Stimulated activated memory B cell treated with anti-CD40 and anti-IgM and Interleukin-4, amounts not matched to agents 10 μg/mL and 1 μg/mL and 100 μg/mL, for 72 hours (primary cell): ENCODE results near the gene KAT7.
"Not testable (repeated sequence)": the region's sequence is repeated elsewhere in the genome, so short reads cannot be mapped to it uniquely, and the experiment has no call there.

Experiments
- ATAC-seq: fragments of 150-1000 bp; cut with Tn5 transposase; 2 replicates; pipeline ENCODE4 v1.10.0; 2021
- H3K27ac Mint-ChIP-seq: one replicate; pipeline ENCODE4 v1.8.0; 2022; ENCODE audit warnings: mild to moderate bottlenecking, mixed read lengths
- H3K27me3 Mint-ChIP-seq: one replicate; pipeline ENCODE4 v1.8.0; 2022; ENCODE audit warnings: mixed read lengths
- H3K36me3 Mint-ChIP-seq: one replicate; pipeline ENCODE4 v1.8.0; 2022; ENCODE audit warnings: mixed read lengths
- H3K4me1 Mint-ChIP-seq: one replicate; pipeline ENCODE4 v1.8.0; 2022; ENCODE audit warnings: mixed read lengths
- H3K4me3 Mint-ChIP-seq: one replicate; pipeline ENCODE4 v1.8.0; 2022; ENCODE audit warnings: mild to moderate bottlenecking, moderate library complexity, mixed read lengths
- H3K9me3 Mint-ChIP-seq: one replicate; pipeline ENCODE4 v1.8.0; 2022; ENCODE audit warnings: mixed read lengths

The KAT7 gene

GRCh38 chr17:49755663-49756283 lies 32.7 kb upstream of the KAT7 start:
- no peak for ATAC-seq
- H3K27ac Mint-ChIP-seq, result peak overlapping the region; percentile 81
- H3K4me1 Mint-ChIP-seq, result peaks cover 76% of the 10 kb centered on the region
- H3K4me3 Mint-ChIP-seq, result no peak overlapping the region
- no peaks in the 10 kb centered on the region for H3K27me3 Mint-ChIP-seq
- no peaks in the 10 kb centered on the region for H3K9me3 Mint-ChIP-seq
- peaks cover 13% of the 10 kb centered on the region for H3K36me3 Mint-ChIP-seq

- Mint-ChIP-seq H3K4me3 (no peak overlapping the region), H3K9me3 (no peaks in the 10 kb centered on the region), H3K27ac (peak overlapping the region; percentile 81), H3K4me1 (peaks cover 84% of the 10 kb centered on the region), H3K27me3 (no peaks in the 10 kb centered on the region), H3K36me3 (peaks cover 13% of the 10 kb centered on the region)
- no peak for ATAC-seq
Observed at GRCh38 chr17:49756323-49757150, 31.9 kb upstream of the KAT7 start.

DNA sequence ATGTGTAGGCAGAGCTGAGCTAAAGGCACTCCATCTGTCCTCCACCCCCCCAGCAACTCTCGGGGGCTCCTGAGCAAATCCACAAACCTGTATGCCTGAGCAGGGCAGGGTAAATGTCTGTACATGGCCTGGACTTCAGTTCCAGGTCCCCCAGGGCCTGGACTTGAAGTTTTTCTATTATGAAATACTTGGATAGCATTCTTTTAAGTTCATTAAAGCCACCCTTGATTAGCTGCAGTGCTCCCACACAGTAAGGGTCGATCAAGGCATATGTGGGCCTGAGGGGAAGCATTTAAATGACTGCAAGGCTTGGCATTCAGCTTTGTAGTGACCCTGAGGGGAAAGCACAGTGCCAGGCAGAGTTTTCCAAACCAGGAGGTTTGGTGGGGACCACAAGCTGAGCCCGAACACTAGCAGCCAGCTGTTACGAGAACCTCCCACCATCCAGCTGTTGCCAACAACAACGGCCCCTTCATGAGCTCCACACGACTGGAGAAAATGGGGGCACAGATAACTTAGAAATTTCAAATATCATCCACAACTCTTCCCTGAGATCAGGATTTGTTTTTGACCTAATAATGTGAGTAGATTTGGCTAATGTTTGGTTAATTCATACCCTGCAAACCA lies 31.2 kb upstream of the KAT7 start:
- no peak for ATAC-seq
- peak overlapping the region; percentile 81 for H3K27ac Mint-ChIP-seq
- H3K9me3 Mint-ChIP-seq, result no peaks in the 10 kb centered on the region
- H3K36me3 Mint-ChIP-seq, result peaks cover 13% of the 10 kb centered on the region
- no peak overlapping the region for H3K4me3 Mint-ChIP-seq
- H3K27me3 Mint-ChIP-seq, result no peaks in the 10 kb centered on the region
- peaks cover 88% of the 10 kb centered on the region for H3K4me1 Mint-ChIP-seq

- peaks cover 13% of the 10 kb centered on the region for H3K36me3 Mint-ChIP-seq
- H3K4me3 Mint-ChIP-seq, result not testable (repeated sequence)
Observed at GRCh38 chr17:49758464-49759010, 29.9 kb upstream of the KAT7 start.

GRCh38 chr17:49759203-49759602 lies 29.3 kb upstream of the KAT7 start:
- Mint-ChIP-seq H3K36me3 (peaks cover 13% of the 10 kb centered on the region), H3K4me3 (no peak overlapping the region), H3K4me1 (peaks cover 82% of the 10 kb centered on the region), H3K27me3 (no peaks in the 10 kb centered on the region), H3K27ac (peak overlapping the region; percentile 63), H3K9me3 (no peaks in the 10 kb centered on the region)
- no peak for ATAC-seq

More at GRCh38 chr17:49758464-49759010, 29.9 kb upstream of the KAT7 start:
- not testable (repeated sequence) for H3K9me3 Mint-ChIP-seq, H3K27me3 Mint-ChIP-seq, ATAC-seq
- Mint-ChIP-seq H3K27ac (peak overlapping the region; percentile 12), H3K4me1 (peaks cover 88% of the 10 kb centered on the region)

DNA sequence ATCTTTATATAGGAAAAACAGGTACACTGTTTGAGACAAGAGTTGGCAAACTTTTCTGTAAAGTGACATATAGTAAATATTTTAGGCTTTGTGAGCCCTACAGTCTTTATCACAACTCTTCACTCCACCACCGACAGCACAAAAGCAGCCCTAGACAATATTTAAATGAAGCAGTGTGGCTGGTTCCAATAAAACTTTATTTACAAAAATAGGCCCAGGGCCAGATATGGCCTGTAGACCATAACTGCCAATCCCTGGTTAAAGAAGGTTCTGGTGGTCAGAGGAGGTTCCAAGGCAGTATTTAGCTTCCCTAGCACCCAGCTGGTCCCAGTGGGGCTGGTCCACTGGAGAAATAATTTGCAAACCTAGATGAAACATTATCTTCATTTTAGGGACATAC lies 28.2 kb upstream of the KAT7 start:
- Mint-ChIP-seq H3K27me3 (no peaks in the 10 kb centered on the region), H3K36me3 (peaks cover 12% of the 10 kb centered on the region), H3K9me3 (no peaks in the 10 kb centered on the region), H3K27ac (peak overlapping the region; percentile 63), H3K4me3 (no peak overlapping the region), H3K4me1 (peaks cover 82% of the 10 kb centered on the region)
- no peak for ATAC-seq

DNA sequence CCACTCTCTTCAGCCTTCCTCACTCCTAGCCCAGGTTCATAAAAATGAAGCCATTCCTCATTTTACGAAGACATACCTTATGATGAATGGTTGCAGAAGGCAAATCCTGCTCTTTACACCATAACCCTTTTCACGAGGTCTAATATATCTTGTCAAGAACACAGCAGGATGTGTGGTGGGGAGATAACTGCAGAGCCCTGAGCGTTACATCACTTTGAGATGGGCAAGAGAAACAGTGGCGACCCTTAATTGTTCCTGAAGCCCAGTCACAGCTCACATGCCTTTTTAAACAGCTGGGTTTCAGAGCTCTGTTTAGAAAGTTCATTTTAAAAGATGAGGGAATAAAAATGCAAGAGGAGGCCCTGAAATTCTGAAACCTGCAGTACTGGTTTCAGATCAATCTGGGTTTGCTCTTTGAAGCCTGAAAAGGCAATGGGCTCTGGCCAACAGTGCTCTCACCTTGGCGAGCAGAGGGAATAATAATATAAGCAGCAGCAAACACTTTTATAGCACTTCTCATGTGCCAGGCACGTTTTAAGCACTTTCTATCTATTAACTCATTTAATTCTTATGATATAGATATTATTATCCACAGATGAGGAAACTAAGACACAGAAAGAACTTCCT lies 27.4 kb upstream of the KAT7 start:
- no peak for ATAC-seq
- Mint-ChIP-seq H3K36me3 (peaks cover 6% of the 10 kb centered on the region), H3K27me3 (no peaks in the 10 kb centered on the region), H3K9me3 (peaks cover 2% of the 10 kb centered on the region), H3K4me3 (no peak overlapping the region), H3K4me1 (peaks cover 75% of the 10 kb centered on the region), H3K27ac (peak overlapping the region; percentile 63)

DNA sequence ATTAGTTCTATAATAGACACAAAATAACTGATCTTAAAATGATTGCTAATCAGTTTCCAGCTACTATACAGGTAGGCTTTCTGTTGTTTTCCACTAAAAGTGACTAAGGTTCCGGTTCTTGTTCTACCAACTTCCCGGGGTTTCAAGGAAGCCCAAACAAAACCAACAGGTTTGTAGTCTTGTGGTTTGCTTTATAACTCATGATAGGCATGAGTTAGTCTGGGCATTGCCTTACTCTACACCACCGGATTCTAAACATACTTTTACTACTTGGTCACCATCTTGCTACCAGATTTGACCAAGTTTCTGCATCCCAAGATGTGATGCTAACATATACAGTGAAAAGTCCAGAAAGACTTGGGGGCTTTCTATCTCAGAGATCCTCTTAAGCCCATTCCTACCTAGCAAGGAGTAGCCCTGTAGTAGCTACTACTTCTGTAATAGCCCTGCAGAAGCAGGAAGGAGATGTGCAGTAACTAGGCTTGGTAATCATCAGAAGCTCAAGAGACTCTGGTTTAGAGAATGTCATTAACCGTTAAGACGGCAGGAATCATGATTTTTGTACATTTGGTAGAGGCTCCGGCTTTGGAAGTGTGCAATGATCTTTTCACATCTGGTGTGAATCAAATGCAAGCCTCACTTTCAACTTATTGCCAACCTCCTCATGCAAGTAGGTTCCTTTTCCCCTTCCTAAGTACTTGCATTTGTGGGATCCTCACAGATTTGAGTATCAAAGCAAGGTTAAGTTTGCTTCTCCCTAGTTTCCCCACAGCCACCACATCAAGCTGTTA lies 26.1 kb upstream of the KAT7 start:
- Mint-ChIP-seq H3K4me1 (peaks cover 62% of the 10 kb centered on the region), H3K4me3 (peak overlapping the region; percentile 92), H3K9me3 (peaks cover 2% of the 10 kb centered on the region), H3K36me3 (peaks cover 6% of the 10 kb centered on the region), H3K27me3 (no peaks in the 10 kb centered on the region), H3K27ac (peak overlapping the region; percentile 84)
- ATAC-seq, result no peak

DNA sequence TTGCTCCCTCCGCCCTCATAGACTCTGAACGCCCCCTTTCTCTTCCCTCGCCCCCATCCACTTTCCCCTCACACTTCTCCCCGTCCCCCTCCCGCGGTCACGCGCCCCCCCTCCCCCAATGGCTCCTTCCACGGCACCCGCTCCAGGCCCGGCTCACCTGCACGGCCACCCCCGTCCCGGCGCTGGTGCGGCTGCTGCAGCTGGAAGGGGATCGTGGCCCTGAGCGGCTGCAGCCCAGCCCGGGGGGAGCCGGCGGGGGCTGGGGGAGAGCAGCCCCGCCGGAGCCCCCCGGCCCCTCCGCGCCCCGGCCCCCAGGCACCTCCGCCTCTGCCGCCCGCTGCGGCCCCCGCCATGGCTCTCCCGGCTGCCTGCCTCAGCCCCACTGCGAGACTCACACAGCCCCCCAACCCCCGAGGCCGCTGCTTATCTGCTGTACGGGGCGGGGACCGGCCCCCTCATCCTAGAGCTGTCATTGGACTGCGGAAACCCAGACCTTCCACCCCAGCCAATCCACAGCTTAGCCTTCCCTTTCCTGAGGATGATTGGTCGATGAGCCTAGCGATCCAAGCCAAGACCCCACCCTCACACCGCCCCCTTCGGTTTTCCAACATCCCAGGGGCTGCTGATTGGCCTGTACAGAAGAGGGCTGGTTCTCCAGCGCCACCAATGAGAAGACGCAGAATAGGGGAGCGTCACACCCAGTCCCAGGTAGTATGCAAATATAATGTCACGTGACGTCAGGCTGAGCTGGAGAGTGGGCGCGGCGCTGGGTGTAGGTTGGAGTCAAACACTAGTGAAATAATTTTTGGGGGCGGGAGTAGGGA lies 24.5 kb upstream of the KAT7 start, which contains the start of gene FAM117A:
TSS of gene FAM117A (minus strand) at position 397 of the 824 bp plus-strand sequence. CDS start at position 353, 44 bp downstream.
- Mint-ChIP-seq H3K36me3 (peaks cover 6% of the 10 kb centered on the region), H3K27ac (peak within 1 kb of the TSS; percentile 84), H3K4me1 (peaks cover 58% of the 10 kb centered on the region), H3K9me3 (peaks cover 2% of the 10 kb centered on the region), H3K4me3 (peak within 1 kb of the TSS; percentile 92), H3K27me3 (no peaks in the 10 kb centered on the region)
- ATAC-seq, result peak; percentile 98

DNA sequence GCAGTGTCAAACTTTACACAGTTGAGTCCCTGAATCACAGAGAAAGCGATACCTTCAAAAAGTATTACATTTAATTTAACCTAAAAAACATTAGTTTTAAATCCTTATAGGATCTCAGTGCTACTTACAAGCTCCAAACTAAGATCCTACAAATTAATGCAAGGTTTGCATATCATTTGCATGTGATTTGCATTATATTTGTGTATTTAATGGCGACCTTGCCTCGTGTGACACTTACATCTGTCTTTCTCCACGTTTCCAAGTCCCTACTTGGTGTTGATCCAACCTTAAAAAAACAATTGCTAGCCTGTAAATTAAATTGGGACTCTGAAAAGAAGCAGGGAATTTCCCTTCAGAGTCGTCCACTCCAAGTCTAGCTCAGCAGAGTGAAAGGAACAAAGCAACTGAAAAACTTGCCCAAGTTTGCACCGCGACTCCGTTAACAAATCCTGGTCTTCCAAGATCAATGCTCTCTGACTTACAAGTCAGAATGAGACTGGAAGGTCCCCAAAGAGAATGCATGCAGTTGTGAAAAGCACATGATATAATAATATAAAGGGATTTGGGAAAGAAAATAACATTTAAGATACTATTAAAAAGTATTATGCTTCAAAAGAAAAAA lies 23.8 kb upstream of the KAT7 start:
- peak overlapping the region; percentile 84 for H3K27ac Mint-ChIP-seq
- H3K4me3 Mint-ChIP-seq, result peak overlapping the region; percentile 92
- peaks cover 4% of the 10 kb centered on the region for H3K36me3 Mint-ChIP-seq
- H3K9me3 Mint-ChIP-seq, result peaks cover 2% of the 10 kb centered on the region
- H3K27me3 Mint-ChIP-seq, result no peaks in the 10 kb centered on the region
- no peak for ATAC-seq
- peaks cover 51% of the 10 kb centered on the region for H3K4me1 Mint-ChIP-seq

DNA sequence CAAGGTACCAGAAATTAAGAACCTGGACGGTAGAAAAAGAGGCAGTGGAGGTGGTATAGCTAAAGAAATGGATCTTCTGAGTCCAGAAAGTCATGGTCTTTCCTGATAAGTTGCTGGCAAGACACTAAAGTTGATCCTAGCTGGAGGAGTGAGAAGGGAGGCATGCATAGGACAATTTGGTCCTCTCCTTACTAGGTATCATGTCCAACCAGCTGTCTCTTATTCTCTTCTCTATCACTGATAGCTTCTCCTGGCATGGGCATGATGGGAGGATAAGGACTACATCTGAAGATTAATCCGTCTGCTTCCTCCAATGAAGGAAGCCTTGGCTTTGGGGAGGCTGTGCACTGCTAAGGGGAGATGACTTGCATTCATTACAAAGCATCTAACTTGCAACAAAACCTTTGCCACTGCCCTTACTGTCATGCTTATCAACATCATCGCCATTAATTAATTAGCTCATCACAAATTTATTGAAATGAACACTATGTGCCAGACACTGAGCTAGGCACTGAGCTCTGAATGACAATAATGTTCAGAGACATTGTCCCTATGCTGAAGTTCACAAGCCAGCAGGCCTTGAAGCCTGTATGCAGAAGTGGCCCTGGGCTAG lies 21.5 kb upstream of the KAT7 start:
- no peak overlapping the region for H3K27ac Mint-ChIP-seq
- peaks cover 2% of the 10 kb centered on the region for H3K9me3 Mint-ChIP-seq
- H3K27me3 Mint-ChIP-seq, result no peaks in the 10 kb centered on the region
- no peak for ATAC-seq
- H3K36me3 Mint-ChIP-seq, result no peaks in the 10 kb centered on the region
- no peak overlapping the region for H3K4me3 Mint-ChIP-seq
- peaks cover 27% of the 10 kb centered on the region for H3K4me1 Mint-ChIP-seq

- no peaks in the 10 kb centered on the region for H3K36me3 Mint-ChIP-seq
- no peaks in the 10 kb centered on the region for H3K27me3 Mint-ChIP-seq
- H3K4me3 Mint-ChIP-seq, result no peak overlapping the region
- ATAC-seq, result no peak
- peak overlapping the region; percentile 9 for H3K27ac Mint-ChIP-seq
- no peaks in the 10 kb centered on the region for H3K9me3 Mint-ChIP-seq
- H3K4me1 Mint-ChIP-seq, result peaks cover 9% of the 10 kb centered on the region
Observed at GRCh38 chr17:49775546-49776260, 12.8 kb upstream of the KAT7 start.
